ENCODE measurements around the gene FAM181A. TPM values are rescaled to one million over a fixed set of nuclear protein-coding genes. Genes with fewer than 3 reads are reported as not detected.
A peak's percentile ranks its signal among the peaks of the same experiment; 100 is the strongest.

The FAM181A gene
- total RNA-seq, 2 experiments from 2014 or later, result not detected

DNA sequence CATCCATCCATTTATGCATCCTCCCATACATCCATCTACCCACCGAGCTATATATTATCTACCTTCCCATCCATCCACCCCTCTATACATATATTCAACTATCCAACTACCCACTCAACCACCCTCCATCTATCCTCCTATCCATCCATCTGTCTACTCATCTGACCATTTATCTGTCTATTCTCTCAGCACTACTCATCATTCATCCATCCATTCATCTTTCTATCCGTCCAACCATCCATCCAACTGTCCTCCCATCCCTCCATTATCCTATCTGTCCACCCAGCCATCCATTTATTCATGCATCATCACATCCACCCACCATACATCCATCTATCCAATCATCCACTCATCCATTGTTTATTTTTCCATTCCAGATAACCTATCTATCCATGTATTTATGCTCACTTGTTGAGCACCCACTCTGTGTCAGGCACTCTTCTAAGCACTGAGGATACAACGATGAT lies 37.7 kb downstream of the FAM181A start:
- H3K4me3 Mint-ChIP-seq, result no peak overlapping the region
- peaks cover 8% of the 10 kb centered on the region for H3K9me3 Mint-ChIP-seq
- DNase-seq, result no peak
- peaks cover 88% of the 10 kb centered on the region for H3K4me1 Mint-ChIP-seq
- POLR2A ChIA-PET, result interaction anchor here (4.1 to 12.1 kb wide), 3 partner anchors 9 to 25 kb away, joined by 39 to 616 read pairs (median 43); partner anchors contain the start of gene ASB2
- CTCF ChIA-PET, result interaction anchor here (1.0 to 4.2 kb wide), 4 partner anchors 9 to 36 kb away, joined by 3 to 52 read pairs (median 6); no protein-coding TSS in a partner anchor
- H3K27ac Mint-ChIP-seq, result peak overlapping the region; percentile 100
- H3K27me3 Mint-ChIP-seq, result no peaks in the 10 kb centered on the region
- peaks cover 62% of the 10 kb centered on the region for H3K36me3 Mint-ChIP-seq (ENCODE audit: low read depth)

DNA sequence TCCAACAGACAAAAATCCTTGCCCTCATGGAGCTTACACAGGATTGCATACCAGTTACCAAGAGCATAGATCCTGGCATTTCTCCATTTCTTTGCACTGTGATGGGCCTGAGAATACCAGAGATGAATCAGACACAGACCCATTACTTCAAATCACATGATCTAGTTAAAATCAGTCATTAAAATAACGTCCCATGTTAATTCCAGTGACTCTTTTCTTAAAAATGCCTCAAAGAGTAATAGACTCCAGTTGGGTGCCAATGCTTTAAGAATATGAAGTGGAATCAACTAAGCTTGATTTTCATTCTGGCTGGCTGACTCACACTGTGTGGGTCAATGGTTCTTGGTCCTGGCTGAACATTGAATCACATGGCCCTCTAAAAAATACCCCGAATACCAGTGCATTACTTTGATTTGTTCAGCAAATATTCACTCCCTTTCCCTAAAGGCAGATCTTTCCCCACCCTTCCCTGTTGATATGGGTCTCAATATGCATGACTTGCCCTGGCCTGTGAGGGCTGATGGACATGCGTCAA lies 38.2 kb downstream of the FAM181A start:
- Mint-ChIP-seq H3K27ac (peak overlapping the region; percentile 100), H3K4me3 (no peak overlapping the region), H3K36me3 (ENCODE audit: low read depth) (peaks cover 62% of the 10 kb centered on the region), H3K27me3 (no peaks in the 10 kb centered on the region), H3K9me3 (peaks cover 8% of the 10 kb centered on the region), H3K4me1 (peaks cover 88% of the 10 kb centered on the region)
- CTCF ChIA-PET, result interaction anchor here (0.7 to 4.2 kb wide), 3 partner anchors 9 to 25 kb away, joined by 3 to 52 read pairs (median 3); no protein-coding TSS in a partner anchor
- DNase-seq, result no peak
- POLR2A ChIA-PET, result interaction anchor here (4.1 to 12.1 kb wide), 3 partner anchors 8 to 25 kb away, joined by 39 to 616 read pairs (median 43); partner anchors contain the start of gene ASB2

DNA sequence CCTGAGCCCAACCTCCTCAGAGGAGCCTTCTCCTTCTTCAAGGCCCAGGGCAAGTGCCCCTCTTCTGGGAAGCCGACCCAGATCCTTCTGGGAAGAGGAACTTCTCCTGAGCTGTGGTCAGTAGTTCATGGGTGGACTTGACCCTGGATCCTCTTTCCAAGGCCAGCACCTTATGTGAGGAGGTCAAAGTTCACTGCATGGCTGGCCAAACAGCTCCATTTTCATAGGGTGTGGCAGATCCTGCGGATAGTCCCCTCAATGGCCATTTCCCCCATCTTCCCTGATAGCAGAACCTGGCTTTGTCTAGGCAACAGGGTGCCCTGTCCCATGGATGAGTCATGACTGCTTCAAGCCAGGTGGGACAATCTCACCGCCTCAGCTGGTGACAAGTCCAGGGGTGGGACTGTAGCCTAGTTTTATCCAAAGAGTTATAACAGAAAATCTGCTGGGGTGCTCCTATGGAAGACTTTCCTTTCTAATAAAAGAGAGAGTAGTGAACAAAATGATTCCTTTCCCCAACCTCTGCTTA lies 38.9 kb downstream of the FAM181A start:
- Mint-ChIP-seq H3K4me1 (peaks cover 89% of the 10 kb centered on the region), H3K27me3 (no peaks in the 10 kb centered on the region), H3K27ac (peak overlapping the region; percentile 100), H3K36me3 (ENCODE audit: low read depth) (peaks cover 60% of the 10 kb centered on the region), H3K9me3 (peaks cover 8% of the 10 kb centered on the region), H3K4me3 (no peak overlapping the region)
- DNase-seq, result no peak
- POLR2A ChIA-PET, result interaction anchor here (4.1 to 12.1 kb wide), 3 partner anchors 7 to 26 kb away, joined by 39 to 616 read pairs (median 43); partner anchors contain the start of gene ASB2
- CTCF ChIA-PET, result interaction anchor here (0.7 to 4.2 kb wide), 4 partner anchors 9 to 35 kb away, joined by 3 to 52 read pairs (median 3); no protein-coding TSS in a partner anchor

DNA sequence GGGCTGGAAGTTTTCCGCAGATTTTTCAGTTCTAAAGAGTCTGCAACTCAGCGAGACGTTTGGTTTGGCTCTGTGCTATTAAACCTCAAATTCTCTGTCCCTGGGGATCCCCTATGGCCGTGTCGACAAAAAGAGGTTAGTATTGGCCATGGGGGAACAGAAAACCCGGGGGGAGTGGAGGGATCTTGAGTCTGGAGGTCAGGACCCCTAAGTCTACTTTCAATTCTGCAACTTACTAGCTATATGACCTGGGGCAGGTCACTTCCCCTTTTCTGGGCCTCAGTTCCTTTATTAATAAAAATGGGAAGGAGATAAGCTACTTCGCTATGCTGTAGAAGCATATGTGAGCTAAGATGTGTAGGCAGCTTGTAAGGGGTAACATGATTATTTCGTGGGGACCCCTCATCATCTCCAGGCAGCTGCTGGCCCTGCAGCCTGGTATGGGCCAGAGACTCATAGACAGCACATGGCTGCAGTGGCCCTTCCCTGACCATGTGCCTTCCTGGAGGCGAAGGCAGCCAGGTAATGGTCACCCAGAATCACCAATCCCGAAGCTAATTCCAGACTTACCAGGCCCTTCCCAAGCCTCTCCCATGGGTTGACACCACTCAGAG lies 40.6 kb downstream of the FAM181A start:
- Mint-ChIP-seq H3K27me3 (no peaks in the 10 kb centered on the region), H3K9me3 (peaks cover 8% of the 10 kb centered on the region), H3K36me3 (ENCODE audit: low read depth) (peaks cover 54% of the 10 kb centered on the region)

DNA sequence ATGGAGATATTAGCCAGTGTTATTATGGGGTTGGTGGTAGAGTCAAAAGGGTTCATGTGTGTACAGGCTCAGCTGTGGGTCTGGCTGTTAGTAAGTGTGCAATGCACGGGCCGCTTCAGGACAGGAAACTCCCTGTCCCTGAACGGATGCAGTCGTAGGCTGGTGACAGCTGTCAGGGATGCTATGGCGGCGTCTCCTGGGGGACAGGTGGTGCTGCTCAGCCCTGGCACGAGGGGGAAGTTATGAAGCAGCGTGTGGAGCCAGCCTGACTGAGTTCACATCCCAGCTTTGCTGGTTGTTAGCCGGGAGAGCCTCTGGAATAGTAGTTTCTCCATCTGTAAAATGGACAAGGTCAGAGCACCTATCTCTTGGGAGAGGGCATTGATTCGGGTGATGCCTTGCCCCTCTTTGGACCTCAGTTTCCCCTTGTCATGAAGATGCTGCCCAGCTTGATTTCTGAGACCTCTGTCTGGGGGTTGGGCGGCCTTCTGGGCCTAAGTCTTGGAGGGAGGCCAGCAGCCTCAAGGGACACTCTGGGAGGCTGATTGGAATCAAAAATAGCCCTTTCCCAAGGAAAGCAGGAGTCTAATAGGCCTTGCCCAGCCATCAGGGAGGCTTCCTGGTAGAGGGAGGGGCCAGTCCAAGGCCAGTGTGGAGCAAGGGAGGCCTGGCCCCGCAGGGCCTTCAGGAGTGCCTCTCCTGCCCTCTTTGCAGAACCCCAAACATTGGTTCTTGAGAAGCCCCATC lies 42.1 kb downstream of the FAM181A start:
- Mint-ChIP-seq H3K27ac (peak overlapping the region; percentile 55), H3K4me1 (peaks cover 89% of the 10 kb centered on the region), H3K36me3 (ENCODE audit: low read depth) (peaks cover 57% of the 10 kb centered on the region), H3K27me3 (no peaks in the 10 kb centered on the region), H3K4me3 (no peak overlapping the region), H3K9me3 (peaks cover 8% of the 10 kb centered on the region)
- ChIA-PET CTCF (interaction anchor here (1.1 to 13.5 kb wide), 6 partner anchors 12 to 167 kb away, joined by 3 to 354 read pairs (median 11); partner anchors contain the start of gene OTUB2), POLR2A (interaction anchor here (0.7 to 13.5 kb wide), 7 partner anchors 9 to 42 kb away, joined by 3 to 616 read pairs (median 9); no protein-coding TSS in a partner anchor)
- no peak for DNase-seq

More for the DNA sequence above, 40.6 kb downstream of the FAM181A start:
- Mint-ChIP-seq H3K4me1 (peaks cover 89% of the 10 kb centered on the region), H3K27ac (no peak overlapping the region), H3K4me3 (no peak overlapping the region)
- POLR2A ChIA-PET, result interaction anchor here (0.7 to 13.5 kb wide), 5 partner anchors 7 to 43 kb away, joined by 3 to 616 read pairs (median 5); partner anchors contain the start of gene ASB2
- DNase-seq, result no peak
- CTCF ChIA-PET, result interaction anchor here (0.7 to 13.5 kb wide), 4 partner anchors 11 to 169 kb away, joined by 3 to 354 read pairs (median 80); no protein-coding TSS in a partner anchor

DNA sequence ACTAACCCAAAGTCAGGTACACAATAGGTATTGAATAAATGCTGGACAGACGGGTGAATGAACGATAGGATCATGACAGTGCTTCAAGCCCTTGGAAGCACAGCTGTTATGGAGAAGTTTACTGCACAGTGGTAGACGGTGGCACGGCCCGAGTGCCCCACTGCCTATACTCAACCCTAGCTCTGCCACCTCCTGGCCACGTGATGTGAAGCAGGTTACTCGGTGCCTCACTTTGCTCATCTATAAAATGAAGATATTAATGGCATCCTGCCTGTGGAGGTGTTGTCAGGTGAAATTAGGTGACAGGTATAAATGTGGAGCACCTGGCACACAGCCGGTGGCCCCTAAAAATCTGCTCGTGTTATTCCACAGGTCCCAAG lies 43.4 kb downstream of the FAM181A start:
- H3K4me1 Mint-ChIP-seq, result peaks cover 89% of the 10 kb centered on the region
- peak; percentile 80 for DNase-seq
- ChIA-PET POLR2A (interaction anchor here (1.2 to 13.5 kb wide), 19 partner anchors 8 to 764 kb away, joined by 3 to 616 read pairs (median 6); partner anchors contain the start of genes CCDC197, DDX24, GON7 and IFI27L1), CTCF (interaction anchor here (0.7 to 13.5 kb wide), 19 partner anchors 12 to 166 kb away, joined by 3 to 354 read pairs (median 6); partner anchors contain the start of genes CCDC197, DDX24, IFI27L1 and OTUB2)
- peaks cover 1% of the 10 kb centered on the region for H3K9me3 Mint-ChIP-seq
- peaks cover 48% of the 10 kb centered on the region for H3K36me3 Mint-ChIP-seq (ENCODE audit: low read depth)
- H3K27ac Mint-ChIP-seq, result peak overlapping the region; percentile 94
- H3K4me3 Mint-ChIP-seq, result peak overlapping the region; percentile 80
- H3K27me3 Mint-ChIP-seq, result no peaks in the 10 kb centered on the region

DNA sequence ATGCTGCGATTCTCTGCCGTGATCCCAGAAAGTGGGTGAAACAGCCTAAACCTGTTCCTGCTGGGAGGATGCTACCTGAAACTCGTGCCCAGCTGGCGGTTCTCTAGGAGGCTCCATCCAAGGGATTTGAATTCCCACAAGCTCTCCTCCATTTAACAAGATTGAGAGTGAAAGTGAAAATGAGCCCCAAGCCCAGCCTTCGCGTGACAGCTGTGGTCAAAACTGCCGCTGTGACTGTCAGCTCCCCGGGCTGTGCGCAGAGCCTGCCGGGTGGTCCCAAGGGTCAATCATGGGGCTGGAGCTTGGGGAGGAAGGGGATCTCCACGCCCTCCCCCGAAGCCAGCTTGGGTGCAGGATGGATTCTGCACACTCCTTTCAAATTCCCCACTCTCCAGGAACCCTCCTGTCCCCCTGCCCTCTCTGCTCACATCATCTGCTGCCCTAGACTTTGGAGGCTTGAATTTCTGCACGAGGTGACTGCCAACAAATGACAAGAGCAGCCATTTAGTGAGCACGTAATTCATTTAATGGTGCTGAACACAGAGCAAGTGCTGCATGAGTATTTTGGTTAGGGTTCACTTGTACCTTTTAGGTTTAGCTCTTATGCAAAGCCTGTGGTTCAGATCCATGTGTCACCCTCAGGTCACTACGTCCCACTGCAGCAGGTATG lies 44.0 kb downstream of the FAM181A start:
- H3K4me1 Mint-ChIP-seq, result peaks cover 89% of the 10 kb centered on the region
- CTCF ChIA-PET, result interaction anchor here (0.7 to 13.5 kb wide), 17 partner anchors 11 to 166 kb away, joined by 3 to 354 read pairs (median 6); partner anchors contain the start of genes CCDC197, DDX24 and IFI27L1
- POLR2A ChIA-PET, result interaction anchor here (1.2 to 13.5 kb wide), 19 partner anchors 8 to 764 kb away, joined by 3 to 616 read pairs (median 6); partner anchors contain the start of genes CCDC197, DDX24, GON7 and IFI27L1
- no peaks in the 10 kb centered on the region for H3K27me3 Mint-ChIP-seq
- peak; percentile 84 for DNase-seq
- H3K27ac Mint-ChIP-seq, result peak overlapping the region; percentile 94
- no peaks in the 10 kb centered on the region for H3K9me3 Mint-ChIP-seq
- peak overlapping the region; percentile 80 for H3K4me3 Mint-ChIP-seq
- peaks cover 48% of the 10 kb centered on the region for H3K36me3 Mint-ChIP-seq (ENCODE audit: low read depth)

DNA sequence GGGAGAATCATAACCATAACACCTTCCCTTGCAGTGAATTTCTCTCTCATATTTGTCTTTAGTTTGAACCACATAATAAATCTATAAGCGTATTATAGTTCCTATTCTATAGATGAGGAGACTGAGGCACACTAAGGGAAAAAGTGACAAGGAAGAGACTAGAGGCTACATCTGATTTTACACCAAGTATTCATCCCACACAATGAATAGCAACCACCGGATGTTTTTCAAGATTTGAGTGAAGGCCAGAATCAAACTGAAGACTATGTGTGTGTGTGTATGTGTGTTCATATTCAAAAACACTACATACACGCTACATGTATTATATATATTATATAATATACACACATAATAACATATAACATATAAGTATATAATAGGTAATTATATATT lies 44.5 kb downstream of the FAM181A start:
- CTCF ChIA-PET, result interaction anchor here (0.7 to 13.5 kb wide), 16 partner anchors 11 to 165 kb away, joined by 3 to 354 read pairs (median 6); partner anchors contain the start of genes DDX24 and IFI27L1
- no peaks in the 10 kb centered on the region for H3K9me3 Mint-ChIP-seq
- no peaks in the 10 kb centered on the region for H3K27me3 Mint-ChIP-seq

DNA sequence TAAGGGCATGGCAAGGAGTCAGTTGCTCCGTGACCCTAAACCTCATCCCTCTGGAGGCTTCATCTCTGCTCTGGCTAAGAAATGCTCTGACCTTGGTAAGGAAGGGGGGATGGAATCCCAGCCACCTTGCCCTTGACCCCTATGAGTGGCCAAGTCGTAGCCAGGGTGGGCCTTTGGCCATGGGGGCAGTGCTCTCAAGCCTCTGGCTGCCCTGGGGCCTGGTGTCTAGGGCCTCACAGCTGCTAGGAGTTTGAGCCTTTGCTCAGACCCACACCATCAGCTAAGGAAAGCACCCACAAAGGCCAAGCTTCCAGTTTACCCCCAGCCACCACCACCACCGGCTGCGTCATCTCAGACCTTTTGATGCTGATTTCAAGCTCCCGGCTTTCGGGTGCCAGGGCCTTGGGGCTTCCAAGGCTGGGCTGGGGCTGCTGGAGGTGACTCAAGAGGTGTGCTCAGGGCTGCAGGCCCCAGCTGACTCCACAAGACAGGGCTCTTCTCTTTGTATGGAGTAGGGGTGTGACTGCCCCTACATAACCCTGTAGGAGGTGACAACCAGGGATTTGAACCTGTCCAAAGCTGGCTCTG lies 45.6 kb downstream of the FAM181A start:
- DNase-seq, result no peak
- Mint-ChIP-seq H3K4me3 (no peak overlapping the region), H3K9me3 (peaks cover 5% of the 10 kb centered on the region), H3K27ac (peak overlapping the region; percentile 85), H3K27me3 (no peaks in the 10 kb centered on the region), H3K4me1 (peaks cover 89% of the 10 kb centered on the region), H3K36me3 (ENCODE audit: low read depth) (peaks cover 40% of the 10 kb centered on the region)
- POLR2A ChIA-PET, result interaction anchor here (1.3 to 13.5 kb wide), 6 partner anchors 10 to 53 kb away, joined by 3 to 616 read pairs (median 16); partner anchors contain the start of gene OTUB2
- CTCF ChIA-PET, result interaction anchor here (0.6 to 13.5 kb wide), 5 partner anchors 11 to 33 kb away, joined by 3 to 354 read pairs (median 5); partner anchors contain the start of gene CCDC197

More for the DNA sequence above, 44.5 kb downstream of the FAM181A start:
- Mint-ChIP-seq H3K4me1 (peaks cover 89% of the 10 kb centered on the region), H3K4me3 (peak overlapping the region; percentile 80), H3K27ac (peak overlapping the region; percentile 94), H3K36me3 (ENCODE audit: low read depth) (peaks cover 44% of the 10 kb centered on the region)
- POLR2A ChIA-PET, result interaction anchor here (1.5 to 13.5 kb wide), 11 partner anchors 7 to 109 kb away, joined by 4 to 616 read pairs (median 11); partner anchors contain the start of genes CCDC197, DDX24 and IFI27L1
- DNase-seq, result no peak

DNA sequence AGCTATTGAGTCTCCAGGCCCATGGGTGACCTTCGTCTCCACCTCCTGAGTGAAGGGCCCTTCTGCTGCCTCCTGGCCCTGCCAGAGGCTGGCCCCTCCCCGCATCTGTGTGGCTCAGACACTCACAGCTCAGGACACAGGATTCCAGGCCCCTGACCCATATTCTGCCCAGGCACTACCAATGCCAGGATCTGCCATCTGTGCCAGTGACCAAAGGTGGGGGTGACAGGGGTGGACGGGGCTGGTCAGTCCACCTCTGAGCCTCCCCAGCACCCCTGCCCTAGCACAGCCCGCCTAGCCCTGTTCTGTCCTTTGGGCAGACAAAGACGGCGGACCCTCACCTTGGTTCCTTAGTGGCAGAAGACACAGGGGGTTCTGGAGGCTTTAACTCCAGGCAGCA lies 46.5 kb downstream of the FAM181A start:
- Mint-ChIP-seq H3K4me1 (peaks cover 93% of the 10 kb centered on the region), H3K9me3 (peaks cover 5% of the 10 kb centered on the region), H3K27ac (peak overlapping the region; percentile 97), H3K4me3 (no peak overlapping the region), H3K27me3 (no peaks in the 10 kb centered on the region), H3K36me3 (ENCODE audit: low read depth) (peaks cover 35% of the 10 kb centered on the region)
- ChIA-PET CTCF (interaction anchor here (1.0 to 13.5 kb wide), 3 partner anchors 10 to 34 kb away, joined by 3 to 354 read pairs (median 156); no protein-coding TSS in a partner anchor), POLR2A (interaction anchor here (1.5 to 13.5 kb wide), 7 partner anchors 10 to 49 kb away, joined by 3 to 616 read pairs (median 7); no protein-coding TSS in a partner anchor)
- DNase-seq, result no peak

DNA sequence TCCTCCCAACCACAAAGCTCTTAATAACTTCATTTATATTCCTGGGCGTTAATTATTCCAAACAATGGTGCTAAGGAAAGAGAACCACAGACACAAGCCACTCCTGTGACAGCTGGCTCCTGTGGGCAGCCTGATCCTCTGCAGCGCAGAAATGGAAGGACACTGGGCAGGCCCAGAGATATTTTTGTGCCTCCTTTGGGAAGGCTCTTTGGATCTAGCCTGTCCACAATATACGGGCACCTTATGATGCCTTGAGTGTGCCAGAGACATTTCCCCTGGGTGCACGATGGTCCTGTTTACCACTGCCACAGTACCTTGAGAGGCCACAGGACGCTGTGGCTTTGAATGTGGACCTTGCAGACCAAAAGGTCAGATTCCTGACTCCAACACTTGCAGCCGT lies 47.2 kb downstream of the FAM181A start:
- H3K27ac Mint-ChIP-seq, result peak overlapping the region; percentile 97
- ChIA-PET POLR2A (interaction anchor here (0.8 to 13.5 kb wide), 7 partner anchors 14 to 52 kb away, joined by 3 to 616 read pairs (median 6); no protein-coding TSS in a partner anchor), CTCF (interaction anchor here (1.6 to 13.5 kb wide), 4 partner anchors 9 to 35 kb away, joined by 3 to 354 read pairs (median 32); no protein-coding TSS in a partner anchor)
- DNase-seq, result no peak
- no peaks in the 10 kb centered on the region for H3K27me3 Mint-ChIP-seq
- peaks cover 6% of the 10 kb centered on the region for H3K9me3 Mint-ChIP-seq
- H3K4me1 Mint-ChIP-seq, result peaks cover 94% of the 10 kb centered on the region
- H3K4me3 Mint-ChIP-seq, result peak overlapping the region; percentile 78
- peaks cover 30% of the 10 kb centered on the region for H3K36me3 Mint-ChIP-seq (ENCODE audit: low read depth)

All from activated CD4-positive, alpha-beta memory T cell treated with anti-CD3 and anti-CD28 coated beads, Interleukin-2, amount 10 ng/mL, durations not matched to agents 7 days and 5 days (primary cell).